GM12872 (cell line): ENCODE data around the gene DAB2IP.

Experiments
- CTCF ChIP-seq: IDR thresholded peaks from 3 replicates; pipeline ENCODE4 v1.5.1; 2011; ENCODE audit warnings: low read depth, mild to moderate bottlenecking, low read length, moderate library complexity; ENCODE audit not compliant: insufficient read depth

The DAB2IP gene

GRCh38 chr9:121701736-121702261, 50.4 kb downstream of the DAB2IP start:
- TF ChIP-seq CTCF, result no peak

- 0 out of 3 replicates have a peak, but pooled peaks have one; percentile 19 for TF ChIP-seq CTCF
Observed at GRCh38 chr9:121703014-121703734, 51.7 kb downstream of the DAB2IP start.

- TF ChIP-seq CTCF, result no peak
Observed at GRCh38 chr9:121704281-121704680, 52.8 kb downstream of the DAB2IP start.

DNA sequence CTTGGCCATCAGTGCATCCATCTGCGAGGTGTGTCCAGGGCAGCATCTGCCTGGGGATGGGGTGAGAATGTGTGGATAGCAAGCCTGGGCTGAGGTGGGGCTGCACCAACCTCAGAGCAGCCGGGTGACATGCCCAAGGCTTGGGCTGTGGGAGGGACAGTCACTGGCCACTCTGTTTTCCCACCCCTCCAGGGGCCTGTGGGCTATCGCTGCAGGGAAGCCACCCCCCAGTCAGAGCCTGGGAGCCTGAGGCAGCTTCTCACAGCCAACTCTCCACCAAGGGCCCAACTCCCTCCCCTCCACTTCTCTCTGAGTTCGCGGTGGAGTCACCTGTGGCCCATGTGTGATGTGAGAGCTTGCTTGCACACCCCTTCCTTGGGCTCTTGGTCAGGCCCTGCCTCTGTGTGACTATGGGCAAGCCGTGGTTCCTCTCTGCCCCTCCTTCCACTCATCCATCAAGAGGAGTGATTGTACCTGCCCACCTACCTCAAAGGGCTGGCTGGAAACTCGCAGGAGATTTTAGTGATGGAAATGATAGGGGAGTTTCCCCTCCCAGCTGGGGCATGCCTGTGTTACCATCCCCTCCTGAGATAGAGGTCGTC, 54.8 kb downstream of the DAB2IP start:
- no peak for TF ChIP-seq CTCF

DNA sequence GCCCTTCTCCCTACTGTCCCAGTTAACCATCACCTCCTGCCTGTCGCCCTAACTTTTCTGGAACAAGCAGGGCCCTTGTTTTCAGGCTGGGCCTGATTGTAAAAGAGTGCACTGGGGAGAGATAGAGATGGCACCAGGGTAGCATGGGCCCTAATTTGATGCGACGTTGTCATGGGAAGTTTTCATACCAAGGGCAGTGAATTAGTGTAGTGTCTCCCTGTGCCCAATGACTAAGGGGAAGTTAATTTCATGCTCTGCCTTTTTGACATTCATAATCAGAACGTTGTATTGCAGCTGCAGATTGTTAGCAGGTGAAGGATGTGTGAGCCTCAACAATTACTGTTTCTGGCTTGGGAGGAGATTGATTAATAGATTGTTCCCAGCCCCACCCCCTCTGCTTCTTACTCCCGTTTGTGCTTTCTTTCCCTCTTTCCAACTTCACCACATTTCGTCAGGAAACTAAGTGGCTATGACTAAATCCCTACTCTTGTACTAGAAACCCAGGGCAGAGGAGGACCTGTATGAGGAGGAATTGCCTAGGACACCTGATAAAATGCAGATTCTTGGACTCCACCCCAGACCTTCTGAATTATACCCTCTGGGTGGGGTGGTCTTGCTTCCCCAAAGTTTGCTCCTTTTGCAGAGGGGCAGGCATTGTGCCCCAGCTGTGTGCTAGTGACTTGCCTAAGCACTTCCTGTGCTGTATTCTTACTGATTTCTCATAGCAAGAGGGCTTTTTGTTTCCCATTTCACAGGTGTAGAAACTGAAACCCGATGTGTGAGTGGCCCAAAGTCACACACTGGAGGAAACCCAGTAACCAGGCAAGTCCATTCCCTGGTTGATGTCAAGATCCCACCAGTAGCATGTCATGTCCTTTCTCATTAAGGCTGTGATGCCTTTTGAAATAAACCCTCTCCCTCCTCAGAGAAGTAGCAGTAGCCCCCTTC, 56.3 kb downstream of the DAB2IP start:
- no peak for TF ChIP-seq CTCF

DNA sequence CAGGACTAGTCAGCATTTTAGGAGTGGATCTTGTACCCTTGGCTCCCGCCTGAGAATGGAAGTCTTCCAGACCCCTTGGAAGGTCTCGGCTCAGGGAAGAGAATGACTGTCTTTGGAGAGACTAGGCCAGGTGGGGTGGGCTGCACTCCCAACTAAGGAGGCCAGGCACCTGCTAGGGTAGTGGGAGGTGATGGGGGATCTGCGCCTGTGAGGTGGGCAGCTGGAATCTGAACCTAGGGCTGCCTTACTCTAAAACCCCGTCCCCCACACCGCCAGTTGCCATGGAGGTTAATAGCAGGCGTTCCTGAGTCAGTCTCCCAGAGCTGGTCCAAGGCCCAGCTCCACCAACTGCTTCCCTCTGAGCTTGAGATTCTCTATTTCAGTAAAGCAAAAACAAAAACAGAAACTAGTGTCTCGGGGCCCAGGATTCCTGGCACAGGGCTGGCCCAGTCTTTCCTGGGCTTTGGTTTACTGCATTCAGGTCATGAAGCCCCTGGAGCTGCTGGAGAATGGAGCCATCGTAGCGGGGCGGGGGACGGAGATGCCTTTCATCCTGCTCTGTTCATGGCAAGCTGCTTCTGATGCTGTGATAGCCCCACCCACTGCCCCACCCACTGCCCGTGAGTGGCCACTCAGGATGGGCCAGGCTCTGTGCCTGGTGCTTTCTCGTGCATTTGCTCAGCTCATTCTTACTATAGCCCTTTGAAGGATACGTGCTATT, 57.5 kb downstream of the DAB2IP start:
- no peak for TF ChIP-seq CTCF
